ENCODE results near the gene DGKG. TPM values are rescaled to one million over a fixed set of nuclear protein-coding genes. Genes with fewer than 3 reads are reported as not detected.

Gene DGKG
- total RNA-seq, 4 donors from 2014 or later = 0.79 to 4.0 (median 1.6) TPM

GRCh38 chr3:186359078-186359477, 3.0 kb downstream of the DGKG start:
- H3K36me3 ChIP-seq = no peaks in the 10 kb centered on the region
- WGBS = 49% methylated on average over 3 of the region's 3 CpGs
- H3K4me1 ChIP-seq = peaks cover 14% of the 10 kb centered on the region
- peaks cover 36% of the 10 kb centered on the region for H3K27me3 ChIP-seq
- H3K9me3 ChIP-seq = no peaks in the 10 kb centered on the region
- H3K27ac ChIP-seq = no peak overlapping the region
- no peak overlapping the region for H3K4me3 ChIP-seq
- TF ChIP-seq EP300 (IDR thresholded peaks at IDR 0.05) = no peak
- TF ChIP-seq CTCF (IDR thresholded peaks at IDR 0.05) = no peak
- TF ChIP-seq POLR2AphosphoS5 (IDR thresholded peaks at IDR 0.05) = no peak
- no peak for TF ChIP-seq POLR2A (IDR thresholded peaks at IDR 0.05)
- DNase-seq (ENCODE audit: low spot score in 2 of 2) = no peak

- 84% methylated on average over 5 of the region's 5 CpGs for WGBS
- no peak for DNase-seq (ENCODE audit: low spot score in 2 of 2)
- TF ChIP-seq EP300 (IDR thresholded peaks at IDR 0.05) (no peak), POLR2AphosphoS5 (IDR thresholded peaks at IDR 0.05) (no peak), POLR2A (IDR thresholded peaks at IDR 0.05) (no peak), CTCF (IDR thresholded peaks at IDR 0.05) (no peak)
- Histone ChIP-seq H3K4me3 (no peak overlapping the region), H3K27ac (no peak overlapping the region), H3K36me3 (no peaks in the 10 kb centered on the region), H3K4me1 (no peaks in the 10 kb centered on the region), H3K9me3 (no peaks in the 10 kb centered on the region), H3K27me3 (peaks cover 11% of the 10 kb centered on the region)
Observed at GRCh38 chr3:186356152-186356551, 5.9 kb downstream of the DGKG start.

- Histone ChIP-seq H3K9me3 (no peaks in the 10 kb centered on the region), H3K4me1 (no peaks in the 10 kb centered on the region), H3K27ac (no peak overlapping the region), H3K27me3 (peaks cover 3% of the 10 kb centered on the region), H3K36me3 (no peaks in the 10 kb centered on the region), H3K4me3 (no peak overlapping the region)
- WGBS = 62% methylated on average over 5 of the region's 5 CpGs
- TF ChIP-seq POLR2AphosphoS5 (IDR thresholded peaks at IDR 0.05) (no peak), CTCF (IDR thresholded peaks at IDR 0.05) (no peak), POLR2A (IDR thresholded peaks at IDR 0.05) (no peak), EP300 (IDR thresholded peaks at IDR 0.05) (no peak)
- DNase-seq (ENCODE audit: low spot score in 2 of 2) = no peak
Observed at GRCh38 chr3:186354100-186354499, 7.9 kb downstream of the DGKG start.

GRCh38 chr3:186352369-186352768, 9.7 kb downstream of the DGKG start:
- WGBS = 87% methylated on average over 4 of the region's 4 CpGs
- Histone ChIP-seq H3K27me3 (peaks cover 3% of the 10 kb centered on the region), H3K4me3 (no peak overlapping the region), H3K4me1 (no peaks in the 10 kb centered on the region), H3K36me3 (no peaks in the 10 kb centered on the region), H3K9me3 (no peaks in the 10 kb centered on the region), H3K27ac (no peak overlapping the region)
- TF ChIP-seq POLR2A (IDR thresholded peaks at IDR 0.05) = no peak
- TF ChIP-seq CTCF (IDR thresholded peaks at IDR 0.05) = no peak
- TF ChIP-seq POLR2AphosphoS5 (IDR thresholded peaks at IDR 0.05) = no peak
- no peak for TF ChIP-seq EP300 (IDR thresholded peaks at IDR 0.05)
- no peak for DNase-seq (ENCODE audit: low spot score in 2 of 2)

GRCh38 chr3:186342197-186342596, 19.8 kb downstream of the DGKG start:
- no peak for DNase-seq (ENCODE audit: low spot score in 2 of 2)
- TF ChIP-seq CTCF (IDR thresholded peaks at IDR 0.05) (no peak), POLR2A (IDR thresholded peaks at IDR 0.05) (no peak), POLR2AphosphoS5 (IDR thresholded peaks at IDR 0.05) (no peak), EP300 (IDR thresholded peaks at IDR 0.05) (no peak)
- H3K27me3 ChIP-seq = no peaks in the 10 kb centered on the region
- WGBS = 69% methylated on average over 5 of the region's 5 CpGs
- no peaks in the 10 kb centered on the region for H3K4me1 ChIP-seq
- H3K27ac ChIP-seq = no peak overlapping the region
- H3K4me3 ChIP-seq = no peak overlapping the region
- no peaks in the 10 kb centered on the region for H3K36me3 ChIP-seq
- no peaks in the 10 kb centered on the region for H3K9me3 ChIP-seq

Data from suprapubic skin (tissue), 4 donors.